NCI-H146 (cell line): ENCODE measurements around the gene ZNF618.
"Not testable (repeated sequence)": the region's sequence is repeated elsewhere in the genome, so short reads cannot be mapped to it uniquely, and the experiment has no call there.

Experiments used
- DNase-seq: peaks from one replicate; lab custom pipeline; 2025; lab: John Stamatoyannopoulos, UW

Gene ZNF618

DNA sequence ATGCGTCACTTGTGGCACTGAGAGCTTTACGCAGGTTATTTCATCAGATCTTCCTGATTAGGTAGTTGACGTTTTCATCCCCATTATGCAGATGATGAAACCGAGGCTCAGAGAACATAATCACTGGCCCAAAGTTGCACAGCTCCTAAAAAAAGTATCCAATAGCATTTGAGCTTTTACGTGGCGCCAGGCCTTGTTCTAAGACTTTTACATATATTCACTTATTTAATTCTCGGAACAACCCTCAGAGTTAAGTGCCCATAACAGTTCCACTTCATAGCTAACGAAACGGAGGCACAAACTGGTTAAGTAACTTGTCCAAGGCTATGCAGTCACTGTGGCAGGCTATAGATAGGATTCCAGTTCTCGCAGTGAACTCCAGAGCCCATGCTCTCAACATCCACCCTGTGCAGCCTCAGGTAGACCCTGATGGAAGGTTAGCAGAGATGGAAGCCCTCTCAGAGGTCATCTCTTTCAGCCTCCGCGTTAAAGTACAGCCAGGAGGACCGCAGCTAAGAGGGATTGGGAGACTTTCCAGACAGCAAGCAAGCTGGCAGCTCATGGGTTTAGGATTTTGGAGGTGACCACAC, 162.7 kb downstream of the ZNF618 start:
- DNase-seq: no peak

DNA sequence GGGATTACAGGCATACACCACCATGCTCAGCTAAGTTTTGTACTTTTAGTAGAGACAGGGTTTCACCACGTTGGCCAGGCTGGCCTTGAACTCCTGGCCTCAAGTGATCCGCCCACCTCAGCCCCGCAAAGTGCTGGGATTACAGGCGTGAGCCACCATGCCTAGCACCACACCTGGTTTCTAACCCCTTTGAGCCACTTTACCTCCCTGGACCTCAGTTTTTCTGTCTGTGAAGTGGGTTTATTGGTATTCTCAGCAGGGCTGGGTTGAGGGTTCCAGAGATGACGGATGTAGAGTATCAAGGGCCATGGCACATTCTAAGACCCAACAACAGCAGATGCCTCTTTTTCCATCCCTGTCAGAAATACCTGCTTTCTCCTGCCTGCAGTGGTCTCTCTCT, 163.4 kb downstream of the ZNF618 start:
- DNase-seq: no peak

DNA sequence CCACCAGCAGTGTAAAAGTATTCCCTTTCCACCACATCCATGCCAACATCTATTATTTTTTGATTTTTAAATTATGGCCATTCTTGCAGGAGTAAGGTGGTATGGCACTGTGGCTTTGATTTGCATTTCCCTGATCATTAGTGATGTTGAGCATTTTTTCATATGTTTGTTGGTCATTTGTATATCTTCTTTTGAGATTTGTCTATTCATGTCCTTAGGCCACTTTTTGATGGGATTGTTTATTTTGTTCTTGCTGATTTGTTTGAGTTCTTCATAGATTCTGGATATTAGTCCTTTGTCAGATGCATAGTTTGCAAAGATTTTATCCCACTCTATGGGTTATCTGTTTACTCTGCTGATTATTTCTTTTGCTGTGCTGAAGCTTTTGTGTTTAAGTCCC, 167.6 kb downstream of the ZNF618 start:
- DNase-seq: not testable (repeated sequence)

DNA sequence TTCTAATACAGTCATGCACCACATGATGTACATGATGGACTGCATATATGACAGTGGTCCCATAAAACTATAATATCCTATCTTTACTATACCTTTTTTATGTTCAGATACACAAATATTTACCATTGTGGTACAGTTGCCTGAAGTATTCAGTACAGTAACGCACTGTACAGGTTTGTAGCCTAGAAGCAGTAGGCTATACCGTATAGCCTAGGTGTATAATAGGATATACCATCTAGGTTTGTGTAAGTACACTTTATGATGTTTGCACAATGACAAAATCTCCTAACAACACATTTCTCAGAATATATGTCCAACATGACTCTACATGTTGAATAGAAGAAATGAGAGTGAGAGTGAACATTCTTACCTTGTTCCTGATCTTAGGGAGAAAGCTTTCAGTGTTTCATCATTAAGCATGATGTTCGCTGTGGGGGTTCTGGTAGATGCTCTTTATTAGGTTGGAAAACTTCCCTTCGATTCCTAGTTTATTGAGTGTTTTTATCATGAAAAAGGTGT, 170.2 kb downstream of the ZNF618 start:
- no peak for DNase-seq

DNA sequence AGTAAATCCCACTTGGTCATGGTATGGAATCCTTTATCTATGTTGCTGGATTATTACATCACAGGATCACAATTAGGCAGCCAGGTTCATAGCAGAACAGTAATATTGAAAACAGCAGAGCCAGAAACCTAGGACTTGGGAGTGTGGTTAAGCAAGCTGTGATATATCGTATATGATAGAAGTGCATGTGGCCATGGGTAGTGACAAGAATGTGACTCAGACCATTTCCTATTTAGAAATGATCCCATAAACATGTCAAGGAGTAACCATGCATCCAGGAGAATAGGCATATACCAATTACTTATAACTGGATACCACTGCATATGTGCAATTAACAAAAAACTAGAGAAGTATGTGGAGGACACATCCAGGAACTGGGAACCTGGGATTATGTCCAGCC, 170.8 kb downstream of the ZNF618 start:
- DNase-seq: no peak

DNA sequence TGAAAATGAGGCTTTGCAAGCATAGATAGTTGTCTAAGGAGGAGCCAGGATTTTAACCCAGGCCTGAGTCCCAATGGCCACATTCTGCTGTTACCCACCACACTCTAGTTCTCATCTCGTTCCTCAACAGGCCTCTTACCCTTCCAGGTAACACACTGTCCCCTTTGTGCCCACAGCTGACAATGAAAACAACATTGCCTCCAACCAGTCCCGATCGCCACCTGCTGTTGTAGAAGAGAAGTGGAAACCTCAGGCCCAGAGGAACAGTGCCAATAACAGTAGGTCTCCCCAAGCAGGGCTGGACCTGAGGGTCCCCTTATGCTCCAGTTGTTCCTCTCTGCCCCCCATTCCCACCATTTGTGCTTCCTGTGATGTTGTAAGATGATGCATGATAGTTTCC, 171.6 kb downstream of the ZNF618 start:
- DNase-seq: no peak

DNA sequence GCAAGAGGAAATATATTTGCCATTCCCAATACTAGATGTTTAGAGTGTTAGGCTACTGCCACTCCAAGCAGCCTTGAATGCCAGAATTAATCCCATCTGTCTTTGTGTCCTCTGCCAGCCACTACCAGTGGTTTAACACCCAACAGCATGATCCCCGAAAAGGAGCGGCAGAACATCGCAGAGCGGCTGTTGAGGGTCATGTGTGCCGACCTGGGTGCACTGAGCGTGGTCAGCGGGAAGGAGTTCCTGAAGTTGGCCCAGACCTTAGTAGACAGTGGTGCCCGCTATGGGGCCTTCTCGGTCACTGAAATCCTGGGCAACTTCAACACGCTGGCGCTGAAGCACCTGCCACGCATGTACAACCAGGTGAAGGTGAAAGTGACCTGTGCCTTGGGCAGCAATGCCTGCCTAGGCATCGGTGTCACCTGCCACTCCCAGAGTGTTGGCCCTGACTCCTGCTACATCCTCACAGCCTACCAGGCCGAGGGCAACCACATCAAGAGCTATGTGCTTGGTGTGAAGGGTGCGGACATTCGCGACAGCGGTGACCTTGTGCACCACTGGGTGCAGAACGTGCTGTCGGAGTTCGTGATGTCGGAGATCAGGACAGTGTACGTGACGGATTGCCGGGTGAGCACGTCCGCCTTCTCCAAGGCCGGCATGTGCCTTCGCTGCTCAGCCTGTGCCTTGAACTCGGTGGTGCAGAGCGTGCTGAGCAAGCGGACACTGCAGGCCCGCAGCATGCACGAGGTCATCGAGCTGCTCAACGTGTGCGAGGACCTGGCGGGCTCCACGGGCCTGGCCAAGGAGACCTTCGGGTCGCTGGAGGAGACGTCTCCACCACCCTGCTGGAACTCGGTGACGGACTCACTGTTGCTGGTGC, 172.7 kb downstream of the ZNF618 start:
- DNase-seq: no peak

DNA sequence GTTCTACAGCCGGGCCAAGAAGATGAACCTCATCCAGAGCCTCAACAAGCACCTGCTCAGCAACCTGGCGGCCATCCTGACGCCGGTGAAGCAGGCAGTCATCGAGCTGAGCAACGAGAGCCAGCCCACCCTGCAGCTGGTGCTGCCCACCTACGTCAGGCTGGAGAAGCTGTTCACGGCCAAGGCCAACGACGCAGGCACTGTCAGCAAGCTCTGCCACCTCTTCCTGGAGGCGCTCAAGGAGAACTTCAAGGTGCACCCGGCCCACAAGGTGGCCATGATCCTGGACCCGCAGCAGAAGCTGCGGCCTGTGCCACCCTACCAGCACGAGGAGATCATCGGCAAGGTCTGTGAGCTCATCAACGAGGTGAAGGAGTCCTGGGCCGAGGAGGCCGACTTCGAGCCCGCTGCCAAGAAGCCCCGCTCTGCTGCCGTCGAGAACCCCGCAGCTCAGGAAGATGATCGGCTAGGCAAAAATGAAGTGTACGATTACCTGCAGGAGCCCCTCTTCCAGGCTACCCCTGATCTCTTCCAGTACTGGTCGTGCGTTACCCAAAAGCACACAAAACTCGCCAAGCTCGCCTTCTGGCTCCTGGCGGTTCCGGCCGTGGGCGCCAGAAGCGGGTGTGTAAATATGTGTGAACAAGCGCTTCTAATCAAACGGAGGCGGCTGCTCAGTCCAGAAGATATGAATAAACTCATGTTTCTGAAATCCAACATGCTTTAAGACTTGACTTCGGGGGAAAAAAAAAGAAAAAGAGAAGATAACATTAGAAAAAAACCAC, 173.5 kb downstream of the ZNF618 start:
- DNase-seq: no peak

DNA sequence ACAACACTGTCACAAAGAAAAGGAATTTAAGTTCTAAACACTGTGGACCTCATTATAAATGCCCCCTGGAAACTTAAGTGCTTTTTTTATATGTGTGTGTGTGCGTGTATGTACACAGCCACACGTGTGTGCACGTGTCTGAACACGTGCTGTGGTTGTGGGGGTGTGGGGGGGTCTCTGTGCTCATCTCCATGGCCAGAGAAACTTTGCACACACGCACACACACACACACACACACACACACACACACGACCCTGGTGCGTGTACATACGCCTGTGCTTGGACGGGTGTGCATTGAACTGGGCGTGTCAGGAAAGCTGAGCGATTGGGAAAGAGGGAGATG, 174.1 kb downstream of the ZNF618 start:
- no peak for DNase-seq

DNA sequence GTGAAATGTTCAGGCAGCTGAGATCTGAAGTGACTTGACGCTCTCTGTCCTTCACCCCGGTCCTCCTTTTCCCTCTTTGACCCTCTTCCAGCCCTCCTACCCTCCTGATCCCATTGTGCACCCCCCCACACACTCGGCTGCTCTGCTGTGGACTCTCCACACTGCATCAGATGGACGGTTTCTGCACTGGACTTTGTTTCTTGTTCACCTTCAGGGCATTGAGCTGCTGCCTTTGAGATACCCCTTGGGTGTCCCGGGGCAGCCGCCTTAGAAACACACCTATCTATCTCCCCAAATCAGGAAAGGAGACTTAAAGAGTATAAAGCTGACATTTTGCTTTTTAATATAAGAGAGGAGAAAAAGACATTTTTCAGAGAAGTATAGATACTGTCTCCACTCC, 174.5 kb downstream of the ZNF618 start:
- DNase-seq: no peak

DNA sequence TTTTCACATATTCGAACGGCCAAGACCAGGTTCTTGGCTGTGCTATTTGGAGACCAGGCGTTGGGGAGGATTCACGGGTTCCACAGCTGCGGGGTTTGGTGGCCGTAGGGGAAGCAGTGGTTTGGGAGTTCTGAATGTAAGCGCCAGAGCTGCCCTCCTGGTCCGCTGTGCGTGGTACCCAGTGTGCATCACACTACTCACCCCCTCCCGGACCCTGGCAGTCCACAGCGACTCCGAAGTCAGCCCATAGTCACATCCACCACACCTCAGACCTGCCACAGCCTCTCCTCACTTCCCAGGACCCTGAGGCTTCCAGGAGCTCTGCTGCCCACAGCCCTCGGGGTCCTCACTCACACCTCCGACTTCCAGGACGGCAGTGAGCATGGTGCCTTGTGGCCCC, 175.2 kb downstream of the ZNF618 start:
- no peak for DNase-seq

DNA sequence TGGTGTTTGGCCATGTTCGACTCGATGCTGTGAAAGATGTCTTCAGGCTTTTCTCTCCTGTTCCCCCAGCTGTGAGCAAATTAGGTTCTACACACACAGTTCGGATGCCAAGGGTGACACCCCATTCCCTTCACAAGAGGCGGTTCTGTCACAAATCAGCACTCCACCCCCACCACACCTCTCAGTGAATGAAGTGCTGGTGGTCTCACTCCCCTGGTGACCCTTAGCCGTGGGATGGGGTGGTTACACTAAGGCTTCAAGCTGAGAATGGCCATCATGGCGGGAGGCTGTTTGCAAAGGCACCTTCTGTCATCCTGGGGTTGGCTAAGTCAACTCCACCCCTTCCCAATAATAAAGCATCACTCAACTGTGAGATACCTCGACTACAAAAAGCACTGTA, 175.6 kb downstream of the ZNF618 start:
- DNase-seq: no peak

DNA sequence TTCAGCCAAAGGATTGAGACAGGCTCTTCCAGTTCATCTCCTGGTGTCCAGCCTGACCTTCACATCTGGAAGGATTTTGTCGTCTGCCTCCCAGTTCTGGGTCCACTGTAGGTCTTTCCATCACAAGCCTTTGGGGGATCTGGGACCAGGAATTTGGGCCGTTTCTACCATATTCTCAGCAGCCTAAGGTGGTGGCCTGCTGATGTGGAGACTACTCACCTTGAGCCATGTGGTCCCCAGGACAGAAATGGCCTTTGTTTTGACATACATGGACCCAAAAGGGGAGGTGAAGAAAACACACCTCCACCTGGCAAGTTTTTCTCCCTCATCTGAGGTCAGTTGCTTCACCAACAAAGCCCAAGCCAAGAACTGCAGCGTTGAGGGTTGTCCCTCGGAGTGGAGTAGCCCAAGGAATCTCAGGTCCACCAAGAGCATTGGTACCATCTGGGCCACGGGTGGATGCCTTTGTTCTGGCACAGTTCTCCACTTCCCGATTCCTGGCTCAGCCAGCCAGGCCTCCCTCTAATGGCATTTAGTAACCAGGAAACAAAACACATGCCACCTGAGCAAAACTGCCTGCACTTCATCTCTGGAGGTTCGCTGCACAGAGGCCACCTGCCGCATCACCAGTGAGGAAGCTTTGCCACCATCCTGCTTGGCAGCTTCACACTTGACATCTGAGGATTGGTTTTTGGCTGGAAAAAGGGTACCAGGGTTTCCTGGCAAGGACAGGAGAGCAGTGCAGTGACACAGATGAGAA, 177.3 kb downstream of the ZNF618 start:
- DNase-seq: no peak

DNA sequence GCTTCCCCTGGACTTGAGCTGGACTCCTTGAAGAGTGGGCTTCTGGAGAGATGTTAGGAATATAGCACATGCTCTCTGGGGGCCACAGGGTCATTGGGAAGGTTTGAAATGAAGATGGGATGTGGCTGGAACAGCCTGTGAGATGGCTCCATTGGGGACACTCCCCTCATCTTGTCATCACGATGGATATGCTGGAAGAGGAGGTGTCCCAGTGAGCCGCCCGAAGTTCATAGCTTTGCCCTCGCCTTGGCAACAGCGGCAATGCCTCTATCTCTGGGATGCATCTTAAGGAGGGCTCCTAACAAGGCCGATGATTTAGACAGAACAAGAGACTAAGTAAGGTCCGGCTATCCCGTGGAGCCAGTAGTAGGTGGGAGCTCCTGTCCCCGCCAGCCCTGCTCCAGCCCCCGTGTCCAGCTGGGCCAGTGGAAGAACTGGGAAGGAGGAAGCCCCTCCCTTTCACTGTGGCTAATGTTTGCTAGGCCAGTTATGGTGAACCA, 178.1 kb downstream of the ZNF618 start:
- no peak for DNase-seq

DNA sequence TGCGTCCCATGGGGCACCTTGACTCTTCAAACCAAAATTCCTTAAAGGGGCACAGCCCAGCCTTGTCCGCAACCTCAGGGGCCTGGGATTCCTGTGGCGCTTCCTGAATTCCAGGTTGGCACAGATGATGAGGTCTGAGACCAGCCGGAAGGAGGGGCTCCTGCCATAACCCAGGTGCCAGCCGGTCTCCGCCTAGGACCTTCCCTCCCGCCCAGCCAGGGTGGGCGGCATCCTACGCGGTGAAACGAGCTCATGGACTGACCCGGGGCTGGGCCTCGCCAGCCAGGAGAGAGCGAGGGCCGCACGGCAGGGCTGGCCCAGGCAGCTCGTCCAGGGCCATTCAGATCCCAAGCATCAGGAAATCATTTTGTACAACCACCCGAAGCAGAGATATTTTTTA, 179.0 kb downstream of the ZNF618 start:
- DNase-seq: no peak

DNA sequence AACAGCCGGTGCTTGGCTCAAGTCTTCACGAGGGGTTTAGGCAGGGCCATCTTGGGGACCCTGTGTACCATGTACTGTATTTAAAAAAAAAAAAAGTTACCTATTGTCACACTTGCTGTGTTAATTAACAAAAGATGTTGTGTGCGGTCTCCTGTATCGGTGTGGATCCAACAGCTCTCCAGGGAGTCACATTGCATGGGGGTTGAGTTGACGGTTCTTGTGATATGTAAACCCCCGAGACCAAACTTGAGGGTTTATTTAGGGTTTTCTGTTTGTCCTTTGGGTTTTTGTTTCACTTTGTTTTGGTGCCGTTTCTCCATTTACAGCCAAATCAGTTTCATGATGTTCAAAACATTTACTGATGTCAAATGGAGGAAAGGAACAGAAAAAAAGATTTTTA, 179.8 kb downstream of the ZNF618 start:
- DNase-seq: no peak

DNA sequence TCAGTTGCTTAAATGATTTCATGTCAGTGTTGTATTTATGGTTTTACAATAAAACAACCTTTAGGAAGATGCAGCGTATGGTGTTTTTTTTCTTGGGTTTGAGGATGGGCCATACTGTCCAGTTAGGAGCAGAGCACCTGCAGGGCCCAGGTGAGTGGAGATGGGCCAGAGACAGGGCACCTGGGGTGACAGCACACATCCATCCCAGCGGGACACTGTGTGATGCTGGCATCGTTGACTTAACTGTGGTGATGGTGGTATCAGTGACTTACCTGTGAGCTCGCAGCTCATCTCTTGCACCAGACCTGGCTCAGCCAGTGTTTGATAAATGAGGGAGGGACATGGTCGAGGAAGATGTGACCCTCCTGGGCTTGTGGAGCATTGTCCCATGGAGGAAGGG, 180.4 kb downstream of the ZNF618 start:
- DNase-seq: no peak

DNA sequence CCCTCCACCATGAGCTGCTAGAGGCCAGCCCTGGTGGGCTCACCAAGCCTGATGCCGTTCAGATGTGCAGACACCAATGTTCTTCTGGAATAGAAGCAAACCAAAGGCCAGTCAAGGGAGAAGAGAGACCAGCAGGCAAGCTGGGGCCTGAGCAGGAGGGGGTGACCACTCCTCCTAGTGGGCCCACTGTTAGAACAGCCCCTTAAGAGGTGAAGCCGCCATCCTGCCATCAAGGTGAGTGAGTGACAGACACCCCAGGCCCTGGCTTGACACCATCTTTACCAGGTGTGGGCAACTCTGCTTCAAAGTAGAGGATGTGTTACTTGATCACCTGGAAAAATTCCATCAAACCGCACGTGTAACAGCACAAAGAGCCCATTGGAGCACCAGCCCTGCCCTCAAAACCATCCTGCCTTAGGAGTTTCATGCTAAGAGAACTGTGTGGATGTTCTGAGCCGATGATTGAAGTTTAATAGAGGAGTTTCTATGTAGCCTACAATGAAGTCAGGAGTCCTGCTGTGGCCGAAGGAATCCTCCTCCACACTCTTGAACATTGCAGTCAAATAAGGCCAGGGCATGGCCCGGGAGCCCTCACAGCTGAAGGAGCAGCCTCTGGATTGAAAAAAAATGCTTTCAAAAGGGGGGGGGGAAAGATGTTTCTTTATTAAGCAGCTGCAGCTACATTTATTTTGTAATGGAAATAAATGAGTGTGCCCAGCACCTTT, 181.2 kb downstream of the ZNF618 start:
- no peak for DNase-seq

DNA sequence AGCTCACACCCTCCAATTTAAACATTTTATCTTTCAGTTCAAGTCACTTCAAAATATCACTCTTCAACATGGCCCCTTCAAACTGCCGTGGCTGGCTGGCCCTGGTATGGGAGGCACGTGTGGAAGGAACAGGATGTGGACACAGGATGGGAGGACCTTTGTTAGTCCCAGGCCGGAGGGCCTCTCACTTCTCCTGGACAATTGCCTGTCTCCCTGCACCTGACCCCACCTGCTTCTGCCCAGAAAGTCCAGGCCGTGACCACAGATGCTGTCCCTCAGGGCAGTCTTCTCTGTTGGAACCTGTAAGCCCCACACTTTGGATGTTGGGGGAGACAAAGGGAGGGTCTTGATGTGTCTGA, 182.6 kb downstream of the ZNF618 start:
- DNase-seq: no peak

DNA sequence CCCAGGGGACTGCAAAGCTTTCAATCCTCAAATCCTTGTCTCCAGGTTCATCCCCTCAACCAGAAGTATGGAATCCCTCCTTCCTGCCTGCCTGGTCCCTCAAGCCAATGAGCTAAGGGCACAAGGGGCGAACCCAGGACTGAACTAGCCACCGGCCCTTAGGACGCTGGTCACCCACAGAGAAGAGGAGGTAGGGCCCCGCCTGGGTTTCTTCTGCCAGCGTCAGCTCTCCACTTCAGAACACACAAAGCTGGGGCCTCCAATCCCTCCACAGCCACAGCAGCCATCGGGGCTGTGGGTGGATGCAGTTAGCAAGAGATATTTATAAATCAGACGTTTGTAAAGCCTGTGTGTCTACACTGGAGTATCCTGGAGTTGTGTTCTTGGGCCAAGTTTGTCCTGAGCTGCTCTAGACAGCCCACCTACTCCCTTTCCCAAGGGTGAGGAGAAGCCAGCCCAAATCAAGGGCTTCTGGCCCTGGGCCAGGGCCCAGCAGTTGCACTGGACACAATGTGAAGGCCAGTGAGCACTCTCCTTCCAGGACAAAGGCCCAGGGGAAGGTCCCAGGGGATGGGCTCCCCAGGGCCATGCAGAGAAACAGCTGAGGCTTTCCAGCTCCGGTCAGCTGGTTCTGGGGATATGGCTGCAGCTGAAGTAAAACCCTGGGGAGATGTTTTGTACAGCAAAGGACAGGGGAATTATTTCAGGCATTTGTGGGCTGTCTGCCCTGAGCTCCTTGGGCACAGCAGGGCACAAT, 183.1 kb downstream of the ZNF618 start:
- DNase-seq: no peak

DNA sequence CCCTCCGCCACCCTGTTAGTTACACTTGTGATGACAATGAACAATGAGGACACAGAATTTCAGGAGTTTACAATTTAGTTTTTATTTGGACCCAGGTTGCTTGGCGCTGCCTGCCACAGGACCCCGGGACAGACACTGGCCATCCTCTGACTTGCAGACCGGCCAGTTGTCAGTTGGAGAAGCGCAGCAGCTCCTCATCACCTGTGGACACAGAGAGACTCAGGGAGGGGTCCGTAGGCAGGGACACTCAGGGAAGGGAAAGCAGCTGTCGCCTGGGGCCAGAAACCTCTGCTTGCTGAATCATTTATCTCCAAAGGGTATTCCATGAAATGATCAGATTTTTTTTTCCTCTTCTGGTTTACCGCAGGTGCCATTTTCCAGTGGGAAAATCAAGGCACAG, 184.0 kb downstream of the ZNF618 start:
- no peak for DNase-seq
